HG02973 (cell line): ENCODE results near the gene TRAPPC4.
A peak's percentile ranks its signal among the peaks of the same experiment; 100 is the strongest.
"Not testable (repeated sequence)": the region's sequence is repeated elsewhere in the genome, so short reads cannot be mapped to it uniquely, and the experiment has no call there.

Experiments used
- ATAC-seq: cut with Tn5 transposase; IDR thresholded peaks from one replicate; pipeline ENCODE4 v1.9.1; 2021; ENCODE audit warnings: moderate library complexity; ENCODE audit not compliant: unreplicated experiment

The TRAPPC4 gene

GRCh38 chr11:119018074-119018938, at the start of gene TRAPPC4, which contains the start of gene RPS25:
TSS of gene TRAPPC4 (plus strand) at chr11:119018766. CDS start at chr11:119018796, 30 bp downstream.
TSS of gene RPS25 (minus strand) at chr11:119018343. CDS start at chr11:119018284, 59 bp downstream.
- peak; percentile 79 for ATAC-seq

- not testable (repeated sequence) for ATAC-seq
Observed at GRCh38 chr11:118969508-118969907, 49.1 kb upstream of the TRAPPC4 start.

- ATAC-seq = no peak
Observed at GRCh38 chr11:118971646-118972045, 46.9 kb upstream of the TRAPPC4 start, which contains the start of gene FOXR1. TSS of gene FOXR1 (plus strand) at chr11:118971761. CDS start at chr11:118971932, 171 bp downstream.

GRCh38 chr11:118973985-118974384, 44.6 kb upstream of the TRAPPC4 start:
- no peak for ATAC-seq

GRCh38 chr11:118975771-118976709, 42.5 kb upstream of the TRAPPC4 start:
- ATAC-seq = no peak

- no peak for ATAC-seq
Observed at GRCh38 chr11:118979434-118979833, 39.1 kb upstream of the TRAPPC4 start.

GRCh38 chr11:118980191-118980881, 38.2 kb upstream of the TRAPPC4 start:
- ATAC-seq = no peak

GRCh38 chr11:118984337-118984736, 34.2 kb upstream of the TRAPPC4 start:
- ATAC-seq = not testable (repeated sequence)

GRCh38 chr11:118984825-118985224, 33.7 kb upstream of the TRAPPC4 start:
- no peak for ATAC-seq

- no peak for ATAC-seq
Observed at GRCh38 chr11:118988280-118988679, 30.3 kb upstream of the TRAPPC4 start.

- ATAC-seq = not testable (repeated sequence)
Observed at GRCh38 chr11:118991486-118992038, 27.0 kb upstream of the TRAPPC4 start.

GRCh38 chr11:118996926-118997626, 21.5 kb upstream of the TRAPPC4 start:
- peak; percentile 21 for ATAC-seq

GRCh38 chr11:118997627-118998387, 20.8 kb upstream of the TRAPPC4 start, which contains the start of gene CENATAC:
TSS of gene CENATAC (plus strand) at chr11:118998138. CDS start at chr11:118998198, 60 bp downstream.
- ATAC-seq = peak; percentile 91

- peak; percentile 1 for ATAC-seq
Observed at GRCh38 chr11:118998388-118998717, 20.2 kb upstream of the TRAPPC4 start.

GRCh38 chr11:118998822-118999221, 19.7 kb upstream of the TRAPPC4 start:
- ATAC-seq = no peak

GRCh38 chr11:119000906-119001305, 17.7 kb upstream of the TRAPPC4 start:
- ATAC-seq = no peak

GRCh38 chr11:119006656-119007055, 11.9 kb upstream of the TRAPPC4 start:
- no peak for ATAC-seq

GRCh38 chr11:119011476-119012053, 7.0 kb upstream of the TRAPPC4 start:
- no peak for ATAC-seq
